SW 1271 (cell line): ENCODE data around the gene ALCAM.

ENCODE experiments used
- DNase-seq, 2 experiments: peaks; one replicate each; lab custom pipeline; 2025; lab: John Stamatoyannopoulos, UW

ALCAM gene

DNA sequence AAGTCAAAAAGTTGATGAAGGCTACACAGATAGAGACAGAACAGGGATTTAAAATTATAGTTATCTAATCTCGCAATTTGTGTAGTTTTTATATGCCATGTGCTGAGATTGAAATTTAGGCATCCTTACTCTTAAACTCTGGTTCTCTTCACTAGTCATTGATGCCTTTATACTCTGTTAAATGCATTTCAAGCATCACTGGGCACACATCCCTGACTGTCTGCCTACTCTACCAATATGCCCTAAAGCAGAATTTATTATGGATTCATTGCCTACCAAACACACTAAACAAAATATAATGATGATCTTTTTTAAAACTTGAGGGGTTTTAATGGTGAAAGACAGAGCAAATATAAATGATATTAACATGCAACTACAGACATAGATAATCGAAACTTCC is 10.3 kb upstream of the ALCAM start:
- no peak for DNase-seq

DNA sequence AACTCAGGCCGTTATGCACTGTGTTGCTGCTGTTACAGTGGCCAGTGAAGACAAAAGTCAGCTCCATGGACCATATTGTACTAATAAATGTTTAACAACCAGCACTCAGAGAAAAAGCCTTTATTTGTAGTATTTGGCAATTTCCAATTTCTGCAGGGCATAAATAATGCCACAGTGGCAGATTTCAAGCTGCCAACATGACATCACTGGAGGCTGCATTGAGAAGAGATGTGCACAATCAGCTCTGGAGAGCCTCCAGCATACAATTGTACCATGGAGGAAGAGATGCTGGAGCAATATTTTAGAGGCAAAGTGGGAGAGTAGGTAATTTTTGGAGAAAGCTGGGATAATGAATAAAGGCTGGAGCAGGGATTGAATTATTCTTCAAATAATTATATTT is 9.7 kb upstream of the ALCAM start:
- DNase-seq, result no peak

DNA sequence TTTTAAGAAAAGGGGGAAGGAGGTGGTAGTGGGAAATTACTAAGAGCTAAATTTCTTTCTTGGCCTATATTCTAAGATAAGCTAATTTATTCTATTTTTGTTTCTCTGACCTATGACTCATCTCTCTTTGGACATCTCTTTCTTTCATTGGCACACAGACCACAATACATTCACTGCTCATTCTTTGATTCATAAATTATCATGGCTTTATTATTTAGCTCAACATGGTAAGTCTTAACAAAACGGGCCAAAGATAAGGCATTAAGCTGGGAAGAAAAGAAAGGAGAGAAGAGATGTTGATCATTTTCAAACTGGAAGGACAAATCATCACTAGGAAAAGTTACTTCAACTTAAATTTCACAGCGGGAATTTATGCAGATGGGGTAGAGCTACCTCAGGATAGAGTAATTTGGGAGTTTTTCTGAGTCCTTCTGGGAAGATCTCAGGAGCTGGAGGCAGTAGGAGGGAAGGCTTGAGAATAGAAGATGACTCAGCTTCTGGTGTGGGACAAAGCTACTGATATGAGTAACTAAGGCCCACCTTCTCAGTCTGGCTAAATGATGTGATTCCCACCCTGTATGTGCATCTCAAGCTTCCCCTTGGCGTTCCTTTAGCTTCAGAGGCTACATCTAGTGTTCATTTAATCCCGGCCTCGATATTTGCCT is 7.5 kb upstream of the ALCAM start:
- no peak for DNase-seq

DNA sequence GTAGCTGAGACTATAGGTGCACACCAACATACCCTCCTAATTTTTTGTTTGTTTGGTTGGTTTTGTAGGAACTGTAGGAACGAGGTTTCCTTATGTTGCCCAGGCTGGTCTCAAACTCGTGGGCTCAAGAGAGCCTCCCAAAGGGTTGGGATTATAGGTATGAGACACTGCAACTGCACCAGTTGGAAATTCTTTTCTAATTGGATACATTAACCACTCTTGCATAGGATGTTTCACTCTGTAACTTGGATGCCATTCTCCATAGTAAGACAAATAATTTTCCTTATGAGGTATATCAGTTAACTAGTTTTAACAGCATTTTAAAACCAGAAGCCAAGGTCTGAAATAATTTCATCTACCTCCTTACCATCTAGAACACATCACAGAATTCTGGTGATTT is 6.7 kb upstream of the ALCAM start:
- DNase-seq, result no peak

DNA sequence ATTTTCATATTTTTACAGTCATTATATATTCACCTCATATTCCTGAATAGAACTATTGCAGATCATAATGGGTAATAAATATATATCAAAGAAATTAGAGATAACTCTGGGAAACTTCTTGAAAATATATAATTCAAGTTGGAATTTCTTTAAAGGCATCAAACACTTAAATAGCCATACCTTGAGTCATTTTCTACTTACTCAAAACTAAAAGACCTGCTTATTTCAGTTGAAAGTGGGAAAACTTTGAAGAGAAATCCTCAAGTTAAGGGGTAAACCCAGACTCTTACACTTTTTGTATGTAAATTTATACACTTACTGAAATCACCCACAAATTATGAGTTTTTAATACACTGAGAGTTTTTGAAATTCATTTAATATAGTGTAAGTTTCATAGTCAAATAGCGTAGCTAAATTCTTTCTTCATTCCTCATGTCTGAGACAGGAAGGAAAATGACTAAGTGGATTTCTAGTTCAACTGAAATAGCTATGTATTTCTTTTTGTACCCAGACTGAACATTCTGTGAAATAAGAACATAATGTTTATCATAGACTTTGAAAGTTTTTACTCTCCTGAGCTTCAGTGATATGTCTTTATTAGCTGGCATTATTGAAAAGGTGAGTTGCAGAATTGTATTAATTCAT is 4.6 kb upstream of the ALCAM start:
- DNase-seq, result peak in 1 of 2 experiments; percentile 53

DNA sequence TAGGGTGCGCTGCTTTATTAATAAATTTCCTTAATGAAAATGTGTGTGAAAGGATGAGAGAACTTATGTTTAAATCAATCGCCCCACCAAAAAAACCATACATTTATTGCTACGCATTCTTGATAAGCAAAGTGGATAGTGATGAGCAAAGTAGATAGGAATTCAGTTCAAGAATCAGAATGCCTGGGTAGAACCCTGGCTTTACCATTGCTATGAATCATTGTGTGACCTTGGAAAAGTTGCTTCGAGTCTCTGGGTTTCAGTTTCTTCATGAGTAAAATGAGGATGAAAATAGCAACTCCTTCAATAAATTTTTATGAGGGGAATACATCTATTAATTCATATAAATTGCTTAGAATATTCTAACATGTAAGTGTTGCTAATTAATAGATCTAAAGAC is 2.6 kb upstream of the ALCAM start:
- DNase-seq, result peak in 1 of 2 experiments; percentile 49

DNA sequence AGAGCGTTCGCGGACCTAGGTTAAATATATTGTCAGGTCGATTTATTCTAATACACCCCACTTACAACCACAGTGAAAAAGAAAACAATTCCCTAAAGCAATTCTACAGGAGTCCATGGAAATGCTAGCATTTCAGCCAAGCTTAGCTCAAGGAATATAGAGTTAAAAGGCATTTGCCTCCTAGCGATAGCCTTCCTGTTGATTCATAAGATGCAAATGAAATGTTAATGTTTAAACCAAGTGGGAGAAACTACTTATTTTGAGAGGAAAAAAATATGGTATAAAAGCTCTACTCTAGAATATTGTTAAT is 1.7 kb upstream of the ALCAM start:
- no peak for DNase-seq

DNA sequence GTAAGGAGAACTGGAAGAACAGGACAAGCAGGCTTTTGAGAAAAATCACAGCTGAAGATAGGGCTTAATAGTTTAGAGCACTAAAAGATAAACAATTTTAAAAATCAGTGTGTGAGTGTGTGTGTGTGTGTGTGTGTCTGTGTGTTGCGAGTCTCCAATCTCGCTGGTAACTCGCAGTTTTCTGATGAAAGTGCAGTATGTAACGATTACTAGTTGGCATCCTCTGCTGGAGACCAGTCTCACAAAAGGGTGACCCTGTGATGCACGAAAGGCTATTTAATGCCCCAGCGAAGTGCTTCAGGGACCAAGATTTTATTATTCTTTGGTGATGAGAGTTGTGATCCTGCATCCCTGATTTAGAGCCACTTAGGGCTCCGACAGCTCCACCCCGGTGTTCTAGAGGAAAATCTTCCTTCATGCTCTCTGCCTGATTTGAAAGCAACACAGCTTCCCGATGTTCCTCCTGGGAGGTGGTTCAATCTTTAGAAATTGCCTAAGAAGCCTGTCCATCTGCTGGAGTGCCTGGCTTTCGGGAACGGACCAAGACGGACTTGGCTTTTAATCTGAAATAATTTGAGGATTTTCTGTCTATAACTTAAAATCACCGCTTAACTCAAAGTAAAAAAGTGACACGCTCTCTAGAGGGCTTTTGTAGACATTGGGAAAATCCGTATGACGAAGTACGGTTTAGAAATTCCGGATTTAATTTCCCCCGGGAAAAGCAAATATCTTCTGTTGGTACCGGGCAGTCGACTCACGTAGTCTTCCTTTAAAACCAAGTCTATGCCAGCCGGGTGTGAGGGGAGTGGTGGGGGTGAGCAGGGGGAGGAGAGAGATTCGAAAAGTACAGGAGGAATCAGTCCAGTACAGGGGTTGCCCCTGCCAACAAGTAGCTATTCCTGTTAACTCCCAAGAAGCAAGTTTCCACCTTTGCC is 1.1 kb upstream of the ALCAM start:
- DNase-seq, result no peak

DNA sequence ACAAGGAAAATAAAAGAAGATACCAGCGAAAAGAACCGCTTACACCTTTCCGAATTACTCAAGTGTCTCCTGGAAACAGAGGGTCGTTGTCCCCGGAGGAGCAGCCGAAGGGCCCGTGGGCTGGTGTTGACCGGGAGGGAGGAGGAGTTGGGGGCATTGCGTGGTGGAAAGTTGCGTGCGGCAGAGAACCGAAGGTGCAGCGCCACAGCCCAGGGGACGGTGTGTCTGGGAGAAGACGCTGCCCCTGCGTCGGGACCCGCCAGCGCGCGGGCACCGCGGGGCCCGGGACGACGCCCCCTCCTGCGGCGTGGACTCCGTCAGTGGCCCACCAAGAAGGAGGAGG is 325 bp downstream of the ALCAM start:
- DNase-seq, result no peak

DNA sequence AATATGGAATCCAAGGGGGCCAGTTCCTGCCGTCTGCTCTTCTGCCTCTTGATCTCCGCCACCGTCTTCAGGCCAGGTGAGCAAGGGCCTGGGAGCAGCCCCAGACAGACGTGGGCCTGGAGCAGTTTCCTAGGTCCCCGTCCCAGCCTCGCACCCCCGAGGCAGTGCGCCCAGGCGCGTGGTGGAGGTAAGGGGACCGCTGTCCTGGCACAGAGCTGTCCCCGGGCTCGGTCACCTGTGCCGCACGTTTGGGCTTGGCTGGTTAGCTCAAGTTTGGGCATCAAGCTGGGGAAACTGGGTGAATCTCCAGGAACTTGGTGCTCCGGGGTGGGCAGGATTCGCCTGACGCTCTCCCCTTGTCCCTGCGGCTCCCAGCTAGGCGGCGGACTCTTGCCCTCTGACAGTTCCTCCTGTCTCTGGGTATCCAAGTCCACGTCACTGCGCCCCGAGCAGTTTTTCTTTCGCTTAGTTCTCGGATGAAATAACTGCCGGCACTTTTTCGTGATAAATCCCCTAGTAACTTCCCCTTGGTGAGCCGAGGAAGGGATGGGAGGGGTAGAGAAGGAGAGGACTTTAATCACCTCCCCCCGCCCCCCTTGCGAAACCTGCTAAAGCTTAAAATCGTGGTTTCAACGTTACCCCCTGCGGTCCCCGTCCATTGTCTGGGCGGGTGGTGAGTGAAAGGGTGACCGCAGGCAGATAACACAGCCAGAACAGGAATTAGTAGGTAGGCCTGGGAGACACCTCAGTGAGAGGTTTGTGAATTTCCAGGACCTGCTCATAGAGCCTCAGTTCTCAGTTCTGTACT is 901 bp downstream of the ALCAM start:
- DNase-seq, result no peak

DNA sequence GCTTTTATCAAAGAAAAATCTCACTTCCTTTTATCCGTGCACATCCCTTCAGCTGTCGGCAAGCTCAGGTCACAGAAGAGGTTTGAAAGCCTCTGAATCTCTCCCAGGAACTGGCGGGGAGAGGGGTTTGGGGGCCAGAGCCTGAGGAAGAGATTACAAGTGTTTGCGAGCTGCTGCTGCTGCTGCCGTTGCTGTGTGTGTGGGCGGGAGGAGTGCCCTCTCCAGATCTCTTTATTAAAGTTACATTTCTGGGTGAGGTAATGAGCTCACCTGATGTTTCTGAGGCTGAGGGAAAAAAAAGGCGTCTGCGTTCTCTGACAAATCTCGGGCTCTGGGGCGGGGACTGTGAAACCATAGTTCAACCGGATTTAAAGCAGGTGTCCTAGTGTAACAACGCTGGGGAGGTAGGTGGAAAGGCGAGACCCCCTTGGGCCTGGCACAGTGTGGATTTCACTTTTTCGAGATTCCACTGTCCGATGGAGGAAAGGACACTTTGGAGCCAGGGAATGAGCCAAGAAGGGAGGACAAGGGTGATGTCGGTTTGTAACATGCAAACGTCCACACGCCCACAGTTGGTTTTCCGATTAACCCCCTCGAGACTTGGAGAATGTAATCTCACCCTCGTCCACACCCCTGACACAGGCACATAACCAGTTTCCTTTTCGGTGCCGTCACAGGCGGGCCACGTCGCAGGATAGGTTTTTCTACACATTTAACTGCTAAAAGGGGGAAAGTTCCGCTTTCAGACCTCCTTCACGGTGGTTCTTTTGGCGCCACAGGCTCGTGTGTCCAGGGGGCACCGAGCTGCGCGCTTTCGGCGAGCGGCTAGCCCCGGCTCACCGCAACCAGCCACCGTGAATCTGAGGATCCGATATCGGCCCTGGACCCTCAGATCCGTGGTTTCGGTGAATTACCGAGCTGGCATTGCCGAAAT is 2.1 kb downstream of the ALCAM start:
- no peak for DNase-seq

DNA sequence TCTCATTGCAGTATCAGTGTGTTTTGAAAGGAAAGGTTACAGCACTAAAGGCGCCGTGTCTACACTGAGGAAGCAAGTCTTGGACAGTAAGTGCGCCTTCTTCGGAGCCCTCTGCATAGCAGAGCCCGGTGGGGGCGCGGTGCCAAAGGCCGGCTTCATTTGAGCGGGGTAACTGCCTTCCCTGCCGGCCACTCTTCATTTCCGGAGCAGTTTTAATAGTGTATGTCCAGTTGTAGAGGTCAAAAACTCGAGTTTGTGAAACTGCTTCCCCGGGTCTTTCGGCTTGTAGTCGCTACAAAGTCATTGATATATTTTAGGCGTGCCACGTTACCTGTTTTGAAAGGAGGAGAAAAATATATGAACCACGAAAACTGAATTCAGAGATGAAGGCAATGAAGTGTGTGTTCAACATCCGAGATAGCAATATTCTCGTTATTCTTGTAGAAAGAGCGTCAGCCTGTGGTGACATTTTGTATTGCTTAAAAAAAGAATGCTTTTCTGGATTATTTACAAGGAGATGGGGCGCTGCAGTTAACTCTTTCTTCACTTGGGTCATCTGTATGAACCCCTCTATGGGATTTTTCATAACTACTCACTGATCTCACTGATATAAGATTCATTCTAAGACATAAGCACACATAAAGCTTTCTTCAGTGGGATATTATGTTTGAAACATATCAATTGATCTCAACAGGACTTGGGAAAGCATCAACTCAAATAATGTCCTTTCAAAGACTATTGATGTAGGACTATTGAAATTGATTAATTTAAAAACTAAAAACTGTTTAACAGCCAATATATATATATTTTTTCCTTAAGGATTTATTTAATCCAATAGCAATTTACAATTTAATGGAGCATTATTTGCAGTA is 3.0 kb downstream of the ALCAM start:
- peak in 1 of 2 experiments; percentile 44 for DNase-seq

DNA sequence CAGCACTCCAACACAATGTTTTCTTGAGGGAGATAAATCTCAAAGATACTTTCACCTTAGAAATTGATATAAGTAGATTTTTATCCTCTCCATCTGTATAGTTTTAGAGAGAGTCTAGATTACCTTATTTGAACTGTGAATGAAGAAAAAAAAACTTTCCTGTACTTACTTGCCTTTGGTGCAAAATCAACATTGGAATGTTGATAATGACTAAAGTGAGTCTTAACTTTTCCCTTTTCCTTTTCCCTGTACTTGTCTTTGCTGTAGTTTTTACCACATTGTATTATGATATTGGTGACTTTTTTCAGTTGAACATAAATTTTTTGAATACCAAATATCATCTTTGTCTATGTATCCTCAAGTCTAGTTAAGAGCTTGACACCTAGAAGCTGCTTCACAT is 6.7 kb downstream of the ALCAM start:
- DNase-seq, result no peak

DNA sequence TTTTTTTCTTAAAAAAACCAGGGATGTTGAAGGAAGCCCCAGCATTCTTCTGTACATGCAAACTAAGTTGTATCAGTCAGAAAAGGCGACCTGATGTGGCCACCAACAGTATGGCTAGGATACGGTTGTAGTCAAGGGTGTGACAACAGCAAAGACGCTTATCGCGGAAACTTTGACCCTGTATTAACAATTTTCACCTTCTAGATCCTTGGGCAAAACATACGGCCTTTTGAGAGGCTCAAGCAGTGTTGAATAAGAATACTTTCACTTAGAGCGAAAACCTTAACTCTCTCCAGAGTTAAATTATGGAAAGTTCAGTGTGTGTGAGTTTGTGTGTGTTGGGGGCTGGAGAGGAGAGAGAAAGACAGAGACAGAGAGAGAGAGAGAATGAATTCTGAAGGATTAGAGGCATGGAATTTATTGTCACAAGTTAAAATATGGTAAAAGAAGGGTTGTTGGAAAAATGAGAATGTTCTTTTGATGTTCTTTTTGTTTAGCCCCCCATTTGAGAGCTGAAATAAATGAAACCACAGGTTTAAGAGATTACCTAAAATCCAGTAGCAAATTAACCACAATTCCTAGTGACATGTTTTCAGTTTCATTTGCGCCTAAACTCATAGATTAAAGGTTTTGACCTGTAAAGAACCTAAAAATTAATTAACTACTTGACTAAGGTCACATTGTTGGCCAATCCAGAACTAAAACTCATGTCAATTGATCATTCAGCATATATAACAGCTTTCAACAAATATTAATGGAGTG is 9.2 kb downstream of the ALCAM start:
- no peak for DNase-seq

DNA sequence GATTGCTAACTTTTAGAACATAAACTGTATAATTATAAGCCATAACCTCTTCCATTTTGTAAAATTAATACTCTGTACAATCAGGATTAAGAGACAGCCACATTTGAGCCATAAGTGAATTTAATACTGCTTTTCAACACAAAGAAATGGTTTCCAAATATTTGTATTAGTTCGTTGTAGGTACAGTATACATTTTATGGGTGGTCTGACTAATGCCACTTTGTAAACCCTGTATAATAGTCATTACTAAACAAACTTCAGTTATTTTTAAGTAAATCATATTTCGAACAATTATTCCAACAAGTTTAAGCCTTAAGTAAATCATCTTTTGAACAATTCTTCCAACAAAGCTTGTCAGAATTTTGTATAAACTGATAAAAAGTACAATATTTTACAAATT is 11.0 kb downstream of the ALCAM start:
- no peak for DNase-seq

DNA sequence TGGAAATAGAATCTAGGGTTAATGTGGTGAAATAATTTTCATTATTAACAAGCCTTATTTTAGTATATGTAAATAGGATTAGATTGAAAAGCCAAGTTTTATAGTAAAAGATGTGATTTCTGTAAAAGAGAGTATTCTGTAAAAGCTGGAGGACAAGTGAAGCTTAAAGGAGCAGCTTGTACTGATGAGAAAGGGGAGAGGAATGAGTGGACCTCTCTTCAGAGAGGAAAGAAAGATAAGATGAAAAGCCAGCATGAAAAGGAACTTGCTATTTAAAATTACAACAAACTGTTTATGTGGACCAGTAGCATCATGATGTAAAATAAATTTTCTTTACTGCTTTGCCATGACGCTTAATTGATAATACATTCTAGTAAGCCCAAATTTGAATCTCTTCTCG is 18.5 kb downstream of the ALCAM start:
- DNase-seq, result no peak

DNA sequence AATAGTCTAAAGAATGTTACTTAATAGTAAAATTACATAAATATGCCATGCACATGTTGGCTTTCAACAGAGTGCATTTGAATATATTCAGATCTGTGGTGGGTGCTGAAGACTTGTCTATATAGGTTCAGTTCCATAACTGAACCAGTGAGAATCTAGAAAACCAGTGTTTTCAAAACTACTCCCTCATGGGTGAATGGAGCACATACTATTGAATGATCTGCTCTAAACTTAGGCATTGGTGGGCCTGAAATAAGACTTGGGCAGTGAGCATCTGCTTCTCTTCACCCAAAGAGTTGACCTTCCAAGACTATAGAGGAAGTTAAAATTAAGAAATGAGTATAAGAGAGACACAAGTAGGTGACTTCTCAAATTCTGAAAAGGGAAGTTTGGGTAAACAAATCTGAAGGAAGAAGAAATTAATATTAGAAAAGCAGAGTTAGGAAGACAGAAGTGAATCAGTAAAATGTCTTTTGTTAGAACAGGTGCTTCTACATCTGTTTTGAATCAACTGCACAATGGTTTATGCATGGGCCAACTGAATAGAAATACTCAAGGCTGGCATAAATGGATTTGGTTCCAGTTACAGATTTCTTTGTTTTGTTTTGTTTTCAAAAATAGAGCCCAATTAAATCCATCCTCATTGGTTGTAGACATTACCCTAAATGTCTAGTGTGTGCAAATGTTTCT is 19.3 kb downstream of the ALCAM start:
- no peak for DNase-seq

DNA sequence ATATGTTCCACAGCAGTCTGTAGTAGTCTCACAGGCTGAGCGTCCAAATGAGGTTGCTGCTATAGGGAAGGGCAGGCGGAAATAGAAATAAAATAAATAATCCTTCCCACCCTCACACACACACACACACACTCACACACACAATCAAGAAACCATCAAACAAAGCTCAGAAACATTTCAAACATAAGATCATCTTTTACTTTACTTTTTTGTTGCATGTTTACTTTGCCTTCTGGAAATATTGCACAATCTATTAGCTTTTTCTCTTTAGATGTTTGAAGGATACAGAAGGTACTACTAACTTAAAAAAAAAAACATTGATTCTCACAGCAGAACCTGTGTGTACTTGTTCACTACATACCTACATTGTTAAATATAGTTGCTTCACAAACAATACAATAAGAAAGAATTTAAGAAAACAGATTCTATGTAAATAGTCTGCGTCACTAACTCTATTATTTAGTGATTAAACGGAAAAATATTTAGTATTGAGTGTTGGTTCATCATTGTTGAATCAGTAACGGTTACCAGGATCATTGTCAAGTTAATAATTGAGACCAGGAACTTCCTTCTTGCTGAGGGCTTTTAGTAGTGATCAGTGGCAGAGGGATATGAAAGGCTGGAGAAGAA is 20.5 kb downstream of the ALCAM start:
- no peak for DNase-seq
